Femur (tissue), 1 donor: ENCODE measurements around the gene GPSM1.

Source experiments
- DNase-seq: peaks from one replicate; pipeline ENCODE4 v3.0.0-alpha.2; 2017

GPSM1 gene

GRCh38 chr9:136363949-136364748 is 36.8 kb downstream of the GPSM1 start:
- no peak for DNase-seq

- no peak for DNase-seq
Measured at GRCh38 chr9:136364942-136365774, 37.8 kb downstream of the GPSM1 start.

- DNase-seq = no peak
Measured at GRCh38 chr9:136365775-136366222, 38.5 kb downstream of the GPSM1 start.

- no peak for DNase-seq
Measured at GRCh38 chr9:136366826-136367225, 39.5 kb downstream of the GPSM1 start.

GRCh38 chr9:136367296-136368145 is 40.2 kb downstream of the GPSM1 start:
- DNase-seq = no peak

- DNase-seq = no peak
Measured at GRCh38 chr9:136368190-136368589, 40.9 kb downstream of the GPSM1 start.

- DNase-seq = no peak
Measured at GRCh38 chr9:136370037-136370436, 42.7 kb downstream of the GPSM1 start.

GRCh38 chr9:136370687-136371532 is 43.6 kb downstream of the GPSM1 start:
- no peak for DNase-seq

GRCh38 chr9:136371533-136371880 is 44.2 kb downstream of the GPSM1 start:
- no peak for DNase-seq

- DNase-seq = no peak
Measured at GRCh38 chr9:136372006-136372405, 44.7 kb downstream of the GPSM1 start.

GRCh38 chr9:136372561-136373299 is 45.4 kb downstream of the GPSM1 start:
- peak; percentile 80 for DNase-seq

GRCh38 chr9:136373300-136374182 is 46.2 kb downstream of the GPSM1 start, which contains the start of gene CARD9:
Gene CARD9 (minus strand): TSS chr9:136373669. CDS start chr9:136372078, 1,591 bp downstream.
- no peak for DNase-seq

- no peak for DNase-seq
Measured at GRCh38 chr9:136374183-136374575, 46.8 kb downstream of the GPSM1 start.

- no peak for DNase-seq
Measured at GRCh38 chr9:136375096-136375495, 47.8 kb downstream of the GPSM1 start.

GRCh38 chr9:136376457-136376856 is 49.1 kb downstream of the GPSM1 start:
- DNase-seq = no peak

GRCh38 chr9:136377341-136378169 is 50.2 kb downstream of the GPSM1 start:
- DNase-seq = no peak

- DNase-seq = no peak
Measured at GRCh38 chr9:136378170-136379002, 51.0 kb downstream of the GPSM1 start.

GRCh38 chr9:136379003-136379287 is 51.6 kb downstream of the GPSM1 start:
- no peak for DNase-seq

- DNase-seq = no peak
Measured at GRCh38 chr9:136379401-136379800, 52.1 kb downstream of the GPSM1 start.
